GM21447 (cell line): Measurements from ENCODE around the gene NPFFR2.
"Not testable (repeated sequence)": the region's sequence is repeated elsewhere in the genome, so short reads cannot be mapped to it uniquely, and the experiment has no call there.

Experiments used
- ATAC-seq: cut with Tn5 transposase; IDR thresholded peaks from one replicate; pipeline ENCODE4 v1.9.1; 2021; ENCODE audit not compliant: unreplicated experiment

The NPFFR2 gene

DNA sequence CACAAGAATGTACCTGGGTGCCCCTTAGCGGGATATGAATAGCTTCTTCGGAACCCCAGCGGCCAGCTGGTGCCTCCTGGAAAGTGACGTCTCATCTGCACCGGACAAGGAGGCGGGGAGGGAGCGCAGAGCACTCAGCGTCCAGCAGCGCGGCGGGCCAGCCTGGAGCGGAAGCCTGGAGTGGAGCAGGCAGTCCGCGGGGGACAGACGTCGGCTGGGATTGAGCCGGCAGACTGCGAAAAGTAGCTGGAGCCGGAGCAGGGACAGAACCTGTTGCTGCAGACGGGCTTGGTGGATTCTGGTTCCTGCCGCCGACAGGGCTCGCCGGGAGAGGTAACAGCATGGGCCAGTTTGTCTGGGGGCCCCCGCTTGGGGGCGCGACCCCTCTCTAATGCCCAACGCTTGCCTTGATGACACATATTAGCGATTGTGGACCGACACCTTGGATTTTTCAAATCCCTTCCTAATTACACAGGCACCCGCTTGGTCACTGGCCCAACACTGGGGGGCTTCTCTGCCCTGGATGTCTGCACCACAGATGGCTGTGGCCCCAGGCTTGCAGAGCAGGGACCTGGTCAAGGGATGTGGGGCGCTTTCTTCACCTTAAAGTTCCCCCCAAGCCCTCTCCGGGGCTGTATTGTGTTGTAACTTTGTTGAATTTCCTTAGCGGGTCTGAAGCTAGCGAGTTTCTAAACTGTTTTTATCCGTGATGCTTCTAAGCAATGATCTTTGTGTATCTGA, at the start of gene NPFFR2:
TSS of gene NPFFR2 (plus strand) at position 133 of the 741 bp plus-strand sequence. CDS start 96,592 bp downstream, outside the sequence.
- no peak for ATAC-seq

DNA sequence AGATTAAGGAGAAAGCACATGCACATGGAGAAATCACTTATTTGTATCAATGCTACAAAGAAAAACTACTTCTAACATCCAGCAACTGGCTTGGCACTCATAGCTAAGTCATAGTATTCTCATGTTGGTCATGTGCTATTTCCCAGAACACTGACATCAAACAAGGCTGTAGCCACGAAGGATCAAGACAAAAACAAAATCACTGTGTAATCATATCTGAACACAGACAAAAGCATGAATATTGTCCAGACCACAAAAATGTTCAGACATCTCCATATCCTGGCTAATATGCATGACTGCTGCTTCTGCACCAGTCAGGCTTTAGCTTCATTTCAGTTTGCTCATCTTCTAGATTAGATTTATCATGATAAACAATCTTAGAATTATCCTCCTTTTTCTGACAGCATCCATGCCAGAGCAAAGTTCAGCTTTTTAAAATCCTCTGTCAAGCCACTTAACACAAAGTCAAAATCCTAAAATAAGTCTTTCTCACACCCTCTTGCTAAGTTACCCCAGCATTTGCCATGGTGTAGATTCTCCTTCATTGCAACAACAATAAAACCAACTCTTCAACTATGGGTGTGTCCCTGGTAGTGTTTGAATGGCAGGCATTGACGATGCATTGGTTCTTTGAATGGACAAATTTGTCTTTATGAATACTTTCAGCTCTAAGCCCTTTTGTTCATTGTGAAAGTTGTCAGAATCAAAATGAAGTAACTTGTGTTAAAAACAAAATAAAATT, 39.1 kb upstream of the NPFFR2 start:
- no peak for ATAC-seq

- ATAC-seq = no peak
Measured at GRCh38 chr4:71994559-71994958, 37.2 kb upstream of the NPFFR2 start.

- no peak for ATAC-seq
Measured at GRCh38 chr4:71995297-71995696, 36.5 kb upstream of the NPFFR2 start.

DNA sequence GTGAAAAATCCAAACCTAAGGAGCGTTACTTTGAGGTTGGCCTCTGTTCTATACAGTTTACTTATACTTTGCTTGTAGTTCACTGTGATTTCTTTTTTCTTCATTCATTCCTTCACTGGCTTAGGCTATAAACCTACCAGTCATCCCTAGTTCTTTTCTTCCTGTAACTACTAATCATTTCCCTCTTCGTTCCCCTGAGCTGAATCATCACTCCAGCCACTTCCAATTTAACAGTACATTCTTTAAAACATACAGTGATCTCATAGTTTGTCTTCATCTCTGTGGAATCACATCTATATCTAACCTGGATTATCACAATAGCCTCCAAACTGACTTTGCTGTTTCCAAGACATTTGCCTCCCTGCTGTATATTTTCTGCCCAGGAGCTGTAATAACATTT, 25.2 kb upstream of the NPFFR2 start:
- no peak for ATAC-seq

DNA sequence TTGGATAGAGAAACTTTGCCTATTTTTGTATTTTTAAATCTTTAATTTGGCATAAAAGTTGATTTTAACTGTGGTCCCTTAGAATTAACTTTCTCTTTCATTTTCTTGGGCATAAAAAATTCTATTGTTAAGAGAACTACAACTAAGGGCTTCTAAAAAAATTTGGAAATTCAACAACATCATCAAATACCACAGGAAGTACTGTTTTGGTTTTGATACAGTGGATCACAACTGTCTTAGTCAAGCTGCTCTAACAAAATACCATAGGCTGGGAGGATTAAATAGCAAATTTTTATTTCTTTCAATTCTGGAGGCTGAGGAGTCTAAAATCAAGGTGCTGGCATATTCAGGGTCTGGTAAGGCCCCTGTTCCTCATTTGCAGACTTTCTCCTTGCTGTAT, 19.9 kb upstream of the NPFFR2 start:
- ATAC-seq = no peak

DNA sequence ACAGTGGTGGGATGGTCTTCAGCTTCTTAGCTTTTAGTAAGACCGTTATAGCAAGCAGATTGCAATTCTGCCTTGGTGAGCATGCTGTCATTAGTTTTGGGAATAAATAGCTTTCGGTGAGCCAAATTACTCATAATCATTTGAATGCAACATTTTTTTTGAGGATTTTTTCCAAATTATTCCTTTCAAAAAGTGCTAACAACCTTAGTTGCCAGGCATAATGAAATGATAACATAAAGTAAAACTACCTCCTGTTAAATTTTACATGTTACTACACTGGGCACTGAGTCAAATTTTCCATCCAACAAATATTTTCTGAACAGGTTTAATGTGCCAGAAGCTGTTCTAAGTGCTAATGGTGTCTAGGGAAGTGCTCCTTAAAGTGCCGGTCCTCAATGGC, 15.8 kb upstream of the NPFFR2 start:
- ATAC-seq = no peak

DNA sequence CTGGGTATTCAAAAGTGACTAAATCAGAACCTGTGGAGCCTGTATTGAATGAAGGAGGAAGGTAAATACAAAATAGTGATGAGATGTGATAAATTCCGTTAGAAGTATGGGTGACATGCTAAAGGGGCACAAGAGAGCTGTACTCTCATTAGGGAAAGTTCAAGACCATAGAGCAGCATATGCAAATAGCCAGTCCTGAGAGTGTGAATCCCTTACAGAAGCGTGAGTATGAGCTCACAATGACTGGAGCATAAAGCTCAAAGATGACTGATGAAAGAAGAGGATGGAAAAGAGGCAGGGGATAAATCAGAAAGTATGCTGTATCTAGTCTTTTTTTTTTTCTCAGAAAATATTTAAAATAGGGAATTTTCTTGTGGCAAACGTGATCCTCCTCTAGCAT, 12.1 kb upstream of the NPFFR2 start:
- ATAC-seq = no peak

DNA sequence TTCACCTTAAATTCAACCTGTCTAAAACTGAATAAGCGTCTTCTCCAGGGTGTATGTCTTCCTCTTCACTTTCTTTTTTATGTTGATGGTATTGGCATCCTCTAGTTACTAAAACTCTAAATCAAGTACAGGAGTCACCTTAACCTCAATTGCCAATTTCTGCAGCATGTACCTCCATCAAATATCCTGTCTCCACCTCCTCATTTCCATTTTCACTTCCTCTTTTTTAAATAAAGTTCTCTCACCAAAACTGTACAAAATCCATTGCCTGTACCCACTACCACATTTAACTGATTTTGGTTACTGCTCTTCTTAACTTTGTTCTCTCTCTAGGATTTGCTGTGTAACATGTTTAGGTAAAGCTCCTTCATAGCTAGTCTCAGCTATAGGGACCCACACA, 9.2 kb upstream of the NPFFR2 start:
- ATAC-seq = no peak

DNA sequence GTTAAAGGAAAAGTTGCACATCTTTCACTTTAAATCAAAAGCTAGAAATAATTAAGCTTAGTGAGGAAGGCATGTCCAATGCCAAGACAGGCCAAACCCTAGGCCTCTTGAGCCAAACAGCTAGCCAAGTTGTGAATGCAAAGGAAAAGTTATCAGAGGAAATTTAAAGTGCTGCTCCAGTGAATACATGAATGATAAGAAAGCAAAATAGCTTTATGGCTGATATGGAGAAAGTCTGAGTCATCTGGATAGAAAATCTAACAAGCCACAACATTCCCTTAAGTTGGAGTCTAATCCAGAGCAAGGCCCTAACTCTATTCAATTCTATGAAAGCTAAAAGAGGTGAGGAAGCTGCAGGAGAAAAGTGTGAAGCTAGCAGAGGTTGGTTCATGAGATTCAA, 23.8 kb downstream of the NPFFR2 start:
- ATAC-seq = no peak

DNA sequence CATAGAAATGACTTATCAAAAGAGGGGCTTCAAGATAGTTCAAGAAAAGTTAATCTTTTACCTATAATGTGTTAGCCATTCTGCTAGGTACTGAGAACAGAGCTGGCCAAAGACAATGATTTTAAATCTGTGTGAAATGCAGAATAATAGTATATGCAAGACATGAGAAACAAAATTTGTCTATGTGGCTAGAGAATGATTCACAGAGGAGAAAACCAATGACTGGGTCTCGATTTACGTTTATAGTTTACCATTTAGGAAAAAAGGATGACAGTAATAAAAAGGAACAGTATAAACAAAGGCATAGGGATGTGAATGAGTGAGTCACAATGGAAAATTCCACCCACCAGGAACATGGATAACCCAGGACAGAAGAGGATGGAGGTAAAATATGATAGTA, 31.9 kb downstream of the NPFFR2 start:
- no peak for ATAC-seq

- ATAC-seq = no peak
Measured at GRCh38 chr4:72067051-72067450, 35.3 kb downstream of the NPFFR2 start.

- no peak for ATAC-seq
Measured at GRCh38 chr4:72073816-72074215, 42.0 kb downstream of the NPFFR2 start.

GRCh38 chr4:72076562-72076961, 44.8 kb downstream of the NPFFR2 start:
- no peak for ATAC-seq

DNA sequence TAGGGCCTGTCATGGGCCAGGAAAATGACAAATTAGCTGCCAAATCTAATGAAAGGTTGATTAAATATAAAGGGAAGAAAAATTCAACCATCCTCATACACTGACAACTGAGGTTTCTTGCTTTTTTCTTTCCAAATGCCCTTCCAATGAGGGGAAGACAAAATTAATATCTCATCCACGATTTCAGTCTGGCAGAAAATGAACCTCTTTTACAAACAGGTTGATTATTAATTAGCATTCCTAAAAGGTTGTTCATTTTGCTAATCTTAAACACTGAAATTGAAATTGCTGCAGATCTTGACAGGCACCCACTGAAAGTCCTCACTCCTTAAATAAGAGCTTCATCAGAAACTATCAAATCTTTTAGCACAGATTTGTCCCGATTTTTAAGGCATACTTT, 45.5 kb downstream of the NPFFR2 start:
- ATAC-seq = no peak

GRCh38 chr4:72084587-72085011, 52.8 kb downstream of the NPFFR2 start:
- peak; percentile 70 for ATAC-seq

- not testable (repeated sequence) for ATAC-seq
Measured at GRCh38 chr4:72090606-72091005, 58.8 kb downstream of the NPFFR2 start.

GRCh38 chr4:72094059-72094797, 62.4 kb downstream of the NPFFR2 start:
- ATAC-seq = no peak

DNA sequence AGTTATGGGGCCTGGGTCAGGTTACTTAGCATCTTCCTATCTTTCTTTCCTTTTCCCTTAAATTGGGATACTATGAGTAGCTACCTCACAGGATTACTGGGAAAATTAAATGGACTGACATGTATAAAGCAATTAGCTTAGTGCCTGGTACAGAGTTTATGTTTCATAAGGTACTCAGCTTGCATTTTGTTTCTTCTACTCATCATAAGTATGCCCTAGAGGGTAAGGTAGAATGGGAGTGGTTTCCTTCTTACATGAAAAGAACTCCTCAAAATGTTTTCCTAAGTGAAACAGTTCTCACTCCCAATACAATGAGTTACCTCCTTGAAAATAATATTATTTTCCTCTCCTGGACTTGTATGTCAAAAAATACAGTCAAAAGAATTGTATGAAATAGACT, 75.7 kb downstream of the NPFFR2 start:
- no peak for ATAC-seq

GRCh38 chr4:72109364-72109763, 77.6 kb downstream of the NPFFR2 start:
- no peak for ATAC-seq

GRCh38 chr4:72109959-72110497, 78.2 kb downstream of the NPFFR2 start:
- no peak for ATAC-seq
